Activated B cell treated with CpG ODN at 0.5 μM for 24 hours (primary cell): ENCODE data around the gene IL1F10. TPM values are rescaled to one million over a fixed set of nuclear protein-coding genes. Genes with fewer than 3 reads are reported as not detected.

Experiments used
- ATAC-seq: fragments of 200-7000 bp; cut with Tn5 transposase; one replicate; pipeline ENCODE4 v1.10.0; 2021; ENCODE audit warnings: low read depth, mild to moderate bottlenecking, moderate library complexity
- CTCF ChIA-PET: fragments of 350-600 bp; sonication (Branson Sonifier 250); formaldehyde crosslinking; loops from one replicate; lab custom pipeline; 2021; ENCODE audit warnings: antibody characterized with exemption; lab: Charles Lee
- POLR2A ChIA-PET: fragments of 350-600 bp; sonication (Branson Sonifier 250); formaldehyde crosslinking; loops from one replicate; lab custom pipeline; 2021; ENCODE audit warnings: antibody characterized with exemption; lab: Charles Lee
- DNase-seq: peaks from one replicate; pipeline ENCODE4 v3.0.0; 2022
- H3K27ac Mint-ChIP-seq: one replicate; pipeline ENCODE4 v1.8.0; 2020; ENCODE audit warnings: mixed read lengths
- H3K27me3 Mint-ChIP-seq: one replicate; pipeline ENCODE4 v1.8.0; 2021; ENCODE audit warnings: mixed read lengths
- H3K36me3 Mint-ChIP-seq: one replicate; pipeline ENCODE4 v1.8.0; 2021; ENCODE audit warnings: low read depth, mixed read lengths
- H3K4me1 Mint-ChIP-seq: one replicate; pipeline ENCODE4 v1.8.0; 2021; ENCODE audit warnings: mixed read lengths
- H3K4me3 Mint-ChIP-seq: one replicate; pipeline ENCODE4 v1.8.0; 2020; ENCODE audit warnings: mild to moderate bottlenecking, mixed read lengths
- H3K9me3 Mint-ChIP-seq: one replicate; pipeline ENCODE4 v1.8.0; 2020; ENCODE audit warnings: mixed read lengths
- intact Hi-C: fragments of 100-400 bp; cut with micrococcal nuclease; formaldehyde crosslinking; loops from one replicate; pipeline ENCODE4 v1.15.1; 2024
- total RNA-seq: library from RNA; stranded (reverse); gene quantifications from 2 replicates; pipeline ENCODE4 v1.2.3, GENCODE V29; 2022
- TF ChIP-seq, protein P1 (sequence below): fragments of 200-600 bp; IDR thresholded peaks from one replicate; pipeline ENCODE4 v1.8.0; 2022; ENCODE audit warnings: antibody characterized with exemption, mild to moderate bottlenecking

Gene IL1F10
- total RNA-seq, 1 donor from 2014 or later = not detected

DNA sequence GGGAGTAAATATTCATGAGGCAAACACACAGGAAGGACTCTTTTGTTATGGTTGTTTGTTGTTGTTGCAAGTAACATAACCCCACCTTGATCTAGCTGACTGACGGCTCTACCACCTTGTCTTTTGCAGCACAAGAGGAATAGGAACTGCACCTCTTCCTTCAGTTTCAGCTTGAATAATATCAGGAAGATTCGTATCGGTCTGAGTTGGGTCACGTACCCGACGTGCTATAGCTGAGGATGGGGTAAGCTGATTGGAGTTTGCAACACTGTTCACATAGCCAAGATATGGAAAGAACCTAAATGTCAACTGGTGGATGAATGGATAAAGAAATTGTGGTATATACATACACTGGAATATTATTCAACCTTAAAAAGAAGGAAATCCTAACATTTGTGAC lies 45.1 kb downstream of the IL1F10 start:
- Mint-ChIP-seq H3K27ac (no peak overlapping the region), H3K27me3 (peaks cover 4% of the 10 kb centered on the region), H3K4me1 (peaks cover 6% of the 10 kb centered on the region), H3K36me3 (no peaks in the 10 kb centered on the region), H3K9me3 (no peaks in the 10 kb centered on the region), H3K4me3 (no peak overlapping the region)
- ChIA-PET CTCF (interaction anchor here (1.1 kb wide), 1 partner anchor 86 kb away, joined by 3 read pairs; no protein-coding TSS in a partner anchor), POLR2A (no interaction called here)
- TF ChIP-seq, protein P1, sequence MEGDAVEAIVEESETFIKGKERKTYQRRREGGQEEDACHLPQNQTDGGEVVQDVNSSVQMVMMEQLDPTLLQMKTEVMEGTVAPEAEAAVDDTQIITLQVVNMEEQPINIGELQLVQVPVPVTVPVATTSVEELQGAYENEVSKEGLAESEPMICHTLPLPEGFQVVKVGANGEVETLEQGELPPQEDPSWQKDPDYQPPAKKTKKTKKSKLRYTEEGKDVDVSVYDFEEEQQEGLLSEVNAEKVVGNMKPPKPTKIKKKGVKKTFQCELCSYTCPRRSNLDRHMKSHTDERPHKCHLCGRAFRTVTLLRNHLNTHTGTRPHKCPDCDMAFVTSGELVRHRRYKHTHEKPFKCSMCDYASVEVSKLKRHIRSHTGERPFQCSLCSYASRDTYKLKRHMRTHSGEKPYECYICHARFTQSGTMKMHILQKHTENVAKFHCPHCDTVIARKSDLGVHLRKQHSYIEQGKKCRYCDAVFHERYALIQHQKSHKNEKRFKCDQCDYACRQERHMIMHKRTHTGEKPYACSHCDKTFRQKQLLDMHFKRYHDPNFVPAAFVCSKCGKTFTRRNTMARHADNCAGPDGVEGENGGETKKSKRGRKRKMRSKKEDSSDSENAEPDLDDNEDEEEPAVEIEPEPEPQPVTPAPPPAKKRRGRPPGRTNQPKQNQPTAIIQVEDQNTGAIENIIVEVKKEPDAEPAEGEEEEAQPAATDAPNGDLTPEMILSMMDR = no peak
- intact Hi-C loops = no loop called here
- no peak for ATAC-seq
- DNase-seq = no peak

DNA sequence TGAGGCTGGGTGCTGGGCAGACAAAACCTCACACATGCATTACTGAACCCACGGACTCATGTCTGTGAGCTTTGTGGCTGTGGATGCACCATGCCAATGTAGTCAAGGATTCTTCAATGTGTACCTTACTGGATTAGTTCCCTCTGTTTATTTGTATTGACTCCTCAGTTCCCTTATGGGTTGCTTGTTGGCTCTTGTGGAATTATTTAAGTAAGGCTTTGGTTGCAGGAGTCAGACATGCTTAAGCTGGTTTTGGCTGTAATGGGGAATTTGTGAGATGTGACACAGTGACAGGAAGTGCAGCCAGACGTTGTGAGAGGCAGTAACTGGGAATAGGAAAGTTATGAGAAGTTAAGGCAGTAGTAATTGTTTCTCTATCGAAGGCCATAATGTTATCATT lies 46.0 kb downstream of the IL1F10 start:
- ChIA-PET POLR2A (no interaction called here), CTCF (interaction anchor here (1.0 to 1.1 kb wide), 2 partner anchors 34 to 85 kb away, joined by 3 to 4 read pairs; no protein-coding TSS in a partner anchor)
- Mint-ChIP-seq H3K9me3 (no peaks in the 10 kb centered on the region), H3K36me3 (no peaks in the 10 kb centered on the region), H3K4me3 (no peak overlapping the region), H3K27me3 (no peaks in the 10 kb centered on the region), H3K4me1 (peaks cover 6% of the 10 kb centered on the region), H3K27ac (no peak overlapping the region)
- intact Hi-C loops = no loop called here
- DNase-seq = no peak
- ATAC-seq = no peak
- TF ChIP-seq, protein P1 = no peak

DNA sequence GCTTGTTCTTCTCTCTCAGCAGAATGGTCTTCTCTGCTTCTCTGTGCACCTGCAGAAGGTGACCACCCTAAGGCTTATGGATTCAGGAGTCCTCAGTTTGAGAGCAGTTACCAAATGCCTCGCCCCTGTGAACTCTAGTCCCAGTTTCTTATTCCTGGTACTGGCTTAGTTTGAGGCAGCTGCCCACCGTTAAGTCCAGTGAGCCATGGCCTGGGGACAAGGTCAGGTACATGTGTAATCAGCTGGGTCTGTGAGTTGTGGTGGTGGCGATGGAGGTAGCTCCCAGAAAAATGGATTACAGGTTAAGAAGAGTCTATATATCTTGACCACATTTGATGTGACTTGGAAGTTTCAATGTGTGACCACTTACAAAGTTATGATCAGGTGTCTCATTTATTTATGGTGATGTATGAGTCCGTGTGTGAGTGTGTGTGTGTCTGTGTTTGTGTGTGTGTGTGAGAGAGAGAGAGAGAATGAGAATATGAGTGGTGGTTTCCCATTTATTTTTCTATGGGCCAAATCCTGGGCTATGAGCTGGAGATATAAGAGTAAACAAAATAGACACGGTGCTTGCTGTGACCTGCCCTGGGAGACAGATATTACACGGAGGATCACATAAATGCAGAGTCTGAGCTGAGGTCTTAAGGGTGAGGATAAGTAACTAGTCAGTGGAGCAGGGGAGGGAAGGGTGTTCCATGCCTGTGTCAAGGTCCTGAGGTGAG lies 46.6 kb downstream of the IL1F10 start:
- no peaks in the 10 kb centered on the region for H3K36me3 Mint-ChIP-seq
- H3K9me3 Mint-ChIP-seq = no peaks in the 10 kb centered on the region
- TF ChIP-seq, protein P1 = no peak
- no peak for DNase-seq
- H3K27ac Mint-ChIP-seq = no peak overlapping the region
- ATAC-seq = no peak
- no peak overlapping the region for H3K4me3 Mint-ChIP-seq
- peaks cover 6% of the 10 kb centered on the region for H3K4me1 Mint-ChIP-seq
- ChIA-PET POLR2A (interaction anchor here (0.6 kb wide), 1 partner anchor 27 kb away, joined by 3 read pairs; no protein-coding TSS in a partner anchor), CTCF (interaction anchor here (0.6 to 1.0 kb wide), 3 partner anchors 24 to 85 kb away, joined by 3 to 4 read pairs (median 3); no protein-coding TSS in a partner anchor)
- H3K27me3 Mint-ChIP-seq = no peaks in the 10 kb centered on the region
- intact Hi-C loops = no loop called here

DNA sequence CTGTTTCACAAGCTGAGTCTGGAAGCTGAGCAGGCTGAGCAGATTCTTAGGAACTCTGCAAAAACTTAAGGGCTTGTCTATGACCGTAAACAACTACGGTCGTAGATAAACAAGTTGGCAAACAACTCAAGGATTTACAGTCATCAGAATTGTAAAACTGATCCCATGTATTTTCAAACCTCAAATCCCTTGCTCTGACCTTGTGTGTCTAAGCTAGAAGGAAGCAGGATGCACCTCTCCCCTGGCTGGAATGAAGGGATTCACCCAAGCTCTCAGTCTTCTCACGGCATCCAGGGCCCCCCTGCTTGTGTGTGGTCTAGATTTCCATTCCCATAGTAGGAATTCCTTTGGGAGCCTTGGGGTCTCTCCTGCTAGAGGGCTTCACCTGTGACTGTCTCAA lies 47.2 kb downstream of the IL1F10 start:
- no peaks in the 10 kb centered on the region for H3K9me3 Mint-ChIP-seq
- H3K27me3 Mint-ChIP-seq = no peaks in the 10 kb centered on the region
- peaks cover 6% of the 10 kb centered on the region for H3K4me1 Mint-ChIP-seq
- DNase-seq (no peak), ATAC-seq (no peak)
- intact Hi-C loops = no loop called here
- ChIA-PET CTCF (interaction anchor here (0.8 kb wide), 1 partner anchor 84 kb away, joined by 3 read pairs; no protein-coding TSS in a partner anchor), POLR2A (interaction anchor here (0.6 kb wide), 1 partner anchor 26 kb away, joined by 3 read pairs; no protein-coding TSS in a partner anchor)
- no peaks in the 10 kb centered on the region for H3K36me3 Mint-ChIP-seq
- no peak overlapping the region for H3K4me3 Mint-ChIP-seq
- H3K27ac Mint-ChIP-seq = no peak overlapping the region
- TF ChIP-seq, protein P1 = no peak
